Measurements from ENCODE around the gene MAST4.
A peak's percentile ranks its signal among the peaks of the same experiment; 100 is the strongest.

MAST4 gene

DNA sequence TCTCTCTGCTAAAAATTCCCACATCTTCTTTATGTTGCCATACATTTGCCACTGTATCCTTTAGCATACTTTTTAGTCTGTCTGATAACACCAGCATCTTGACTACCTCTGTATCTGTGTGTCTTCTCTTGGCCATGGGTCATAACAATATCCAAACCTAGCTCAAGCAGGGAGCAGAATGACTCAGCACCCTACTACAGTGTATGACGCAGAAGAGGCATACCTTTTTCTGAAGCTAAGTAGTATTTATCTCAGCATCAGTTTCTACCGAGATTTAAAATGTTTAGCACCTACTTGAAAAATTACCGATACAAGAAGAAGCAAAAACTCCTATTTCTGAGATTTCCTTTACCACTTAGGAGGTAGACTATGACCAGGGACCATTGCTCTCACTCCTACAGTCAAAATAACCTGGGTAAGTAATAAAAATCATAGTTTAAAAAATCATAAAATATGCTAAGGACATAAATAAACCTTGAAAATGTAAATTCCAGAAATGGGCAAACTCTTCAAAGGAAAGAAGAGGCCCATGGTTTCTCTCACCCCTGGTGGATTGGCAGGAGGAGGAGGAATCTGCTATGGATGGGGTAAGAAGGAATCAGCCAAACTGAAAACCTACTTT lies 286.5 kb downstream of the MAST4 start:
- DNase-seq: no peak

DNA sequence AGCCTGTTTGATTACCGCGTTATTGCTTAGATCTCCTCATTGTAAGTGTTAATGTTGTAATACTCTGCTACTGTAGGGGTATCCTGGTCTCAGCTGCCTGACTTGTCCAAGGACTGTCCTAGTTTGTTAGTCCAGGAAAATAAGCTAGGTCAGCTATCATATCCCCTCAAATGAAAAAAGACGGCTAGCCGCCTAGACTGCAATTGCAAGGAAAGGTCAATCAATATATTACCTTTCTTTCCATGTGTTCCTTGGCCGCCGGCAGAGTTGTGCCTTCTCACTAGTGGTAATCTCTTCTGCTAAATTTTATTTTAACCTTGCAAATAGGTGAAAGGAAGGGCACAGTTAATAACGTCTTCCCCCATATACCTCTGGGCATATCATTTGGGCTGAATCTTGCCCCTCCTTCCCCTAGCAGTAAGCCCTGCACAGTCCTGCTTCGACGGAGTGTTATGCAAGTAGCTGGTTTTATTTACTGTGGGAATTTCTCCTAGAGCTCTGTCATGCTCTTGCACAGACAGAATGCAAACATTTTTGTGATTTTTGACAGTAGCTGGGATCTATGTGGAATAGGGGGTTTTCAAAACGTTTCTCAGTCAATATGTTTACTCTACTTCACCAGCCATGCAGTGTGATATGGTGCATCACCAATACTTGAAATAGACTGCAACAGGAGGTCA lies 288.5 kb downstream of the MAST4 start:
- DNase-seq: no peak

DNA sequence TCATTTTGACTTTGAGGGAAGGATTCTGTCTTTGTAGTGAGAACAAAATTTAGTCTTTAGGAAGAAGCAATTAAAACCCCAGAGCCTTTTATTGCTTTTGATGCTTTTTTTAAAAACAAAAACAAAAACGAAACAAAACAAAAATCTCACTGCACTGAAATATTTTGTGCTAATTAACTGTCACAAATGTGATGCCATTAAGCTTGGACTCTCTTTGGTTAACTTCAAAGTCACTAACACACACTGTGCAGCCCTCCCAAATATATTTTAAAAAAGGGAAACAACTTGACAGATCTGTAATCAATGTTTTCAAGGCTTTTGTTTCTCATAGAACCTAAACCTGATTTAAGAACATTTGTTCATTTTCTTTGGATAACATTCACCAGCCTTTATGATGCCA lies 290.7 kb downstream of the MAST4 start:
- no peak for DNase-seq

DNA sequence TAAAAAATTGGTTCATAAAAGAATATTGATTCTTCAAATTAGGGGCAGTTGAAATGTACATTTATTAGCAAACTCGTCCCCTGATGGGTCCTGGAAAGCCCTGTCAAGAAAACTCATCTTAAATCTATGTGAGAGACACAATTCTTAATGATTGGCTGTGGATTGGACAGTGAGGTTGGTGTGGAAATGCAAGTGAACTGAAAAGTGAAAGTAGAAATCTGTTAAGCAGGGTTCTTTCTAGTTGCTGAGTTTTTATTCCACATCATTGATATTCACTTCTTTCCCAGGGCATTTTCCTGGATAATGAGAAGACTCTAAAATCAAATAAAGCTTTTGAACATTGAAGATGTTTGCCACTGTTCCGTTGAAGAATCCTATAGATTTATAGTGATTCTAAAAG lies 292.4 kb downstream of the MAST4 start:
- no peak for DNase-seq

DNA sequence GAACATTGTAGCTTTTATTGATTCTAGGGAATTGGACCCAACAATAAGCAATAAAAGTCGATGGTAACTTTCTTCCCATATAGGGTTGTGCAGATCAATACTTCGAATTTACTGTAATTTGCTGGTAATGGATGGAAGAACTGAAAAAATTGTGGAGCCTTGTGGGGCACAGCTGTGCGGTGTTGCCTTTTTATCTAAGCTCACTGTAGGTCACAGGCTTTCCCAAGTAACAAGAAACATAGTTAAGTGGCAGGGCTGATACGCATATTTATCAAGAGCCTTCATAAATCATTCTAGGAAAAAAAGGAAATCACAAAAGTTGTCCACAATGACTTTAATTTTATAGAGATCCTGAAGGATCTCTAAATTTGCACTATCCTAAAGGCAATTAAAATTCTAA lies 292.9 kb downstream of the MAST4 start:
- DNase-seq: no peak

DNA sequence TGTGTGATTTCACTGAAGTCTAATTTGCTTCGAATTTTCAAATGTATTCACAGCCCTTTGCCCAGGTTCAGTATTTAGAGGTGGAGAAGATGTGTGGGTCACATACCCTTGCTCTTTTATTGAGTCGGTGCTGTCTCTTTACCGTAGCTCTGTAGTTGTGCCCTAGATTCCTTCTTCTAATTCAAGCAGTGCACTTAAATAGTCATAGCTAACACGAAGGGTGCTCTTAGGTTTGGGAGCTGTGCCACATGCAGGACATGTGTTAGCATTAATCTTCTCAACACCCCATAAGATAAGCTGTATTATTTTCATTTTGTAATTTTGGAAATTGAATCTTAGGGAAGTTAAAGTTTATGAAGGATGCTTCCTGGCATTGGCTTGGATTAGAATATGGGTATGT lies 293.3 kb downstream of the MAST4 start:
- no peak for DNase-seq

DNA sequence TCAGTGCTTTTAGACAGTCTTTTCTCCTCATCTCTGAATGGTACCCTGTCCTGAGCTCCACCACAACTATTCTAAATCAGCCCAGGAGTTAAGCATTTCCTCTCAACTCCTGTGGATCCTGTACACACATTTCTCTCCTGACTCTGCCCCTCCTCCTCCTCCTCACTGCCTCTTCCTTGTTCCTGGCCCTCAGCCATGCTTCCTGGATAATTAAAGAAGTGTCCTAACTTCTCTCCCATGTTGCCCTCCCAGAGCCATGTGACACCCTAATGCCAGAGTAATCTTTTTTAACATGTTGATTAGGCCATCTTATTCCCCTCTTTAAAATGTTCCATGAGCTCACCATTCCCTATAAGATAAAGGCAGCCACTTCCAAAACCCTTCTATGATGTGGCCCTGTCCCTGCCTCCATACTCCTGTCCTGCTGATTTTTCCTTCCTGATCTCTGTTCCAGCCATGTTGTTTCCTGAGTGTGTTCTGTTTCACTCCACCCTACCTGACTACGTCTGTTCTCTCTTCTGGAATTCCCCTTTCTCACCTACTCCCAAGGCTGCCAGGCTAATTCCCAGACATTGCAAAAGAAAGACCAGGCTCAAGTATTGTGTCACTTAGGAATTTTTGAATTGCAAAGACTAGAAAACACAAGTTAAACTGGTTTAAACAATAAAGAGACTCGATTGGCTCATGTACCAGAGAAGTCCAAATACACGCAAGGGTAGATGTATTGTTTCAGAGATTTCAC lies 295.2 kb downstream of the MAST4 start:
- no peak for DNase-seq

DNA sequence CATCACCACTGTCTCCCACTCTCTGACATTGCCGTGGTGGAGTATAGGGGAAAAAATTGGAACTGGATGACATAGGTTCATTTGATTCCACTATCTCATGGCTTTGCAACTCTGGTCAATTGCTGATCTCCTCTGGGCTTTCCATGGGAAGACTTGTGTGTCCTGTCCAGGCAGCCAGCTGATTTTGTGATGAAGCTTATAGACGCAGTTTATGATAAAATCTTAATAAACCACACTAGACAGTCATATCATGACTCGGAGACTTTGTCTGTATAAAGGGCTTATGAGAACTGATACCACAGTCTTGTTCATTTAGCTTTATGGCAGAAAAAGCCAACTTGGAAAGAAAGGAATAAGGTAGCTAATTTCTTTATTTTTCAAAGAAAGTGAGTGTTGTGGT lies 296.5 kb downstream of the MAST4 start:
- no peak for DNase-seq

DNA sequence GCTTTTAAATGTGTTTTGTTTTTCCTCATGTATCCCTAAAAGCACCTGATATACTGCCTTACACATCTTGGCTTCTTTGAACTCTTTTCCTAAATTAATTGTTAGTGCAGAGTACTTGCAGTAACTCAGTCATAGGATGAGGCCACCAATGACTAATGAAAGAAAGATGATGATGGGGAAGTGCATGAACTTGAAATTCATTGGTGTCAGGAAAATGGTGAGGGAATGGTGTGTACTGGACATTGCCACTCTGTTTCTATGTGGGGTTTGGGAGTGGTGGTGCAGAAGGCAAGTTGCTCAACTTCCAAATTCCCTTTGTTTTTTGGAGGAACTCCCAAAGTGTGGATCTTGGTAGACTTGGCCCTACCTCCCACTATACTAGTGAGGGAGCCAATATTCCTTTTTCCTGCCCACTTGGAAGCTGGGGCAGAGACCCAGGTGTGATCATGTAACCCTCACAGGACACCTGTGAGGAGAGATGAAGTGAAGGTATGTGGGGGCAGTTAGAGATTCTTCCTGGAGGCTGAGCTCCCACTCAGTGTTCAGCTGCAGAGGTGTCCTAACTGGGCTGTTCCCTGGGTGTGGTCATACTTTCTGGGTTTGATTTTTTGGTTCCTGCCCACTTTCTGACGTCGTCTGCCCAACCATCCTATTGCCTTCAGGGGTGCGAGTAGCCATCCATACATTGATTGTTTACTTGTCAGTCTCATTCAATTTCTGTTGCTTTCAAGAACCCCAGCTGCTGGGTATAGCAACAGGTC lies 298.5 kb downstream of the MAST4 start:
- no peak for DNase-seq

DNA sequence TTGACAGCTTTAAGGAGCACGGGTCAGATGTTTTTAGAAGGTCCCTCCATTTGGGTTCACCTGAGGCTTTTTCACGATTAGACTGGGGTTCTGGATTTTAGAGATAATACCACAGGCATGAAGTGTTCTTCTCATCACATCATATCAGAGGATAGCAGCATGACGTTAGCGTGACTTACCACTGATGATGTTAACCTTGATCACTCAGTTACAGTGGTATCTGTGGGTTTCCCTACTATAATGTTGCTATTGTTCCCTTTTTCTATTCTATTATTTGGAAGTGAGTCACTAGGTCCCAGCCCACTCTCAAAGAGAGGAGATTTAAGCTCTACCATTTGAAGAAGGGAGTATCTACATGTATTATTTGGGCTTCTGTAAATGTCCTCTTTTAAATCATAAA lies 300.0 kb downstream of the MAST4 start:
- no peak for DNase-seq

DNA sequence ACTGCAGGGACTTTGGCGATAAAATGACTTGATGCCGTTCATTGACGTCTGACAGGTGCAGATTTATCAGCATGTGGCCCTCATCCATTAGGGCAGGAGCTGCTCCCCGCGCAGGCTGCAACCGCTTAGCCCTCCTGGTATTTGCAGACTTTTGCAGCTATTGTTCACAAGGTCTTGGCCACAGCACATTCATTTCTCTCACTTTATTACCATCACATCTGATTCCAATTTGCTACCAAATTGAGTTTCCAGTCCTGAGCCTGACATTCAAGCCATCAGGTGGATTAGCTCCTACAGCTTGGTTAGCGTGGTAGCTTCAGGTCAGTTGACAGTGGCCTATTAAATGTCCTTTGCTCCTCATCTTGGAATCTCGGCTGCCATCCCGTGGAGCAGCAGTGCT lies 301.2 kb downstream of the MAST4 start:
- no peak for DNase-seq

DNA sequence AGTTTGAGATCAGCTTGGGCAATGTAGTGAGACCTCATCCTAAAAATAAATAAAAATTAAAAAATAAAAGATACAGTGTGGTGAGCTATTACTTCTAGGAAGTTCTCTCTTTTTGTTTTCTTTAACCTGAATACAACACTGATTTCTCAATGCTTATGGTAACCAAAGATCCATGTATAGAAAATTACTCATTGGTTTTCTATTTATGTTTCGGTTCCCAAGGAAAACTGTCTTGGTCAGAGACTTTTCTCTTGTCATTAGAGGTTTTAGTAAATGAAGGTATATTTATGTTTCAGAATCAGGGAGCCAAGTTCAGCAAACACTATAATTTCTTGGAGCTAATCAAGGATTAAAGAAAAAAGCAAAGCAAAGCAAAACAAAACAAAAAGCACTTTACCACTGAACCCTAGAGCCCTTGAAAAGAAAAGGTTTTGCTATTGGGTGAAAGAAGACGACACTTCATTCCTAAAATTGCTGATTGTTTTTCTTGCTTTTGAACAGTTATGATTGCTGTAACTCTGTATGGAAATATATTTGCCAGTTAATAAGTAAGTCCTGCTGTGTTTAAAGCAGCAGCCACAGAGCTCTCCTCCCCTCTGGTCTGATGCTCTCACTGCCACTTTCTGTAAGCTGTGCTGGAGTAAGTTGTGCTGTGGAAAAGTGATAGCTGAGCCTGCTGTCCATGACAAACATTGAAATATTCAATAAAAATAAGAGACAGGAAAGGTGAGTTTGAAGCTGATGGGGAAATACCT lies 302.2 kb downstream of the MAST4 start:
- DNase-seq: no peak

DNA sequence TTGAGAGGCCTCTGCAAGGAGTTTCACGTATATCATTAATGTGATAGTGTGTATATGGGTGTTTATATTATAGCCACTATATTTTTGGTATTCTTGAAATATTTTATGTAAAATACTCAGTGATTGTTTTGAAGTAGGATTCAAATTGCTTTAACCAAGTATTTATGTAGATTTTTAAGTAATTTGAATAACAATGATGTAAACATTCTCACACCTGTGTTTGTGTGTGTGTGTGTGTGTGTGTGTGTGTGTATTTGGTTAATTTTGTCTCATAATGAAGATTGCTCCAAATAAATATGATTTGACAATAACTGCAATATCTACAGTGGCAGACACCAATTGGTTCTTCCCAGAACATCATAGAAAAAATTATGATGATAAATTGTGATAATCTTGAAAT lies 307.0 kb downstream of the MAST4 start:
- no peak for DNase-seq

DNA sequence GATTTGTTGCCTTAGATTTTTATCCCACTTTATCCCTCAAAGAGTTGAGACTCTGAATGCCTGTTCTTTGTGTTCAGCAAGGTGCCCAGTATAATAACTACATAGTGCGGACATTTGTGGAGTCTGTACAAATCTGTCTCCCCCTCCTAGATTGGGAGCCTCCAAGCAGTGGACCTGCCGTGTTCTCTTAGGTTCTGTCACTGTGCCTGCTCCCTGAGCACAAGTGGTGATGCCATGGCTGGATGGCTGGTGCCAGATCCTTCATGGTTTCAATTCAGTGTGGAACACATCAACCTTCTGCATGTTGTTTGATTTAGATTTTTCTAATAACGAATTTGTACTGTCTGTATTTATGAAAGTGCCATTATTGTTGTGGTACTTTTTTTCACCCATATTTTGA lies 307.5 kb downstream of the MAST4 start:
- DNase-seq: no peak

DNA sequence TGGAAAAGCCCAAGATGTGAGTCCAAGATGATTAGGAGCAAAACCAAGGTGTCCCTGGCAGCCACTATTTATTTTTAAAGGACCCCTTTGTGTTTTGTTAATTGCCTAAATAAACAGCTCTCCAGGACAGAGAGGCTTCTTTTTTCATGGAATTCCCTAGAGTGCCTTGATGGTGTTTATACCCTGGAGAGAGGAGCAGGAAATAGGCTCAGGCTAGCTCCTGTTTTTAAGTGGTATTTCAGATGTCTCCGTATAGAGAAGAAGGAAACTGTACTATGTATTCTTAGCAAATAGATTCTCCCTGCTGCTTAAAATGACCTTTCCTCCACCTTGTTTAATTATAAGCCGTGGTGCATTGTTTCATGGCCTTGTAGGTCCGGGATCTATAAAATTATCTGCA lies 308.0 kb downstream of the MAST4 start:
- peak in 1 of 2 experiments; percentile 1 for DNase-seq

DNA sequence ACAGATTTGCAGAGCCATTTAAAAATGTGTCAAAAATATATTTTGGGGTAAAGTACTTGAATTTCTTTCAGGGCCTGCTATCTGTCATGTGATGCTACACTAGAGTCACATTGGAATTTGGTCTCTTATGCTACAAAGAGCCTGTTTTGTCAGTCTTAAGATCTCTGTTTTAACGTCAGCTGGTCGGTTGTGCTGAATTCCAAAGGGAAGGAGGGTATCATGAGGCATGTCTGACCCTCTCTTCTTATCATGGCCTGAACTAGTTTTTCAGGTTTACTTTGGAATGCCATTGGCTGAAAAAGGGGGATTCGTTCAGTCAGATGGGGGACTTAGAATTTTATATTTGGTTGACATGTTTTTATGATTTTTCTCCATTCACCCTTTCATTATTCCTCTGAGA lies 309.8 kb downstream of the MAST4 start:
- no peak for DNase-seq

DNA sequence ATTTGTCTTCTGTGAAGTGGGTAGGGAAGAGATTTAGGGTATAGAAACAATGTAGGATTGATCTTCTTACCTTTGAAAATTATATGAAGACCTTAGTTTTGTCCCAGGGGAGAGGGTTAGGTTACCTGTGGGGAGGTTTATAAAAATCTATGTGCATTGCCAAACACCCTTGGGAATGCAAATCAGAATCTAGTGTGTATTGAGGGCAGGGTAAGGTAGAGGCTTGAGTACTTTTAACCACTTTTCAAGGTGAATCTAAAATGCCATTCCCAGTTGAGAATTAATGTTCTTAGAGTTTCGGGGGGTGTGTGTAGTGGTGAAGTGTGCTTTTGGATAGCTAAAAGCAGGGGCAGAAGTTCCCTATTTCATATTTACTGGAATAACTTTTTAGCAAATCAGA lies 312.0 kb downstream of the MAST4 start:
- no peak for DNase-seq

DNA sequence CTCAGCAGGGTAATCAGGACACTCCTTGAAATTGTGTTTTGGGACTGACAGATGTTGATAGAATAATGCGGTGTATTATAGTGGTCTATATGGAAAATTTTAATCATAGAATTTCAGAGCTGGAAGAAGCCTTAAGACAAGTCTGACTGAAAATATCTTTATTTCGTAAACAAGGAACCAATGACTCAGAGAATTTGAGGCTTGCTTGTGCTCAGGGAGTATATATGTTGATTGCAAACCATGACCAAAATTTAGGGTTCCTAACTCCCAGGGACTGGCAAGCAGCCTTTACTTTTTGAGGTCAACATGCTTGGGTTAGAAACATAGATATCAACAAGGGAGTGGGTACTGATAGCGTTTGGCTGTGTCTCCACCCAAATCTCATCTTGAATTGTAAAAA lies 313.2 kb downstream of the MAST4 start:
- no peak for DNase-seq

DNA sequence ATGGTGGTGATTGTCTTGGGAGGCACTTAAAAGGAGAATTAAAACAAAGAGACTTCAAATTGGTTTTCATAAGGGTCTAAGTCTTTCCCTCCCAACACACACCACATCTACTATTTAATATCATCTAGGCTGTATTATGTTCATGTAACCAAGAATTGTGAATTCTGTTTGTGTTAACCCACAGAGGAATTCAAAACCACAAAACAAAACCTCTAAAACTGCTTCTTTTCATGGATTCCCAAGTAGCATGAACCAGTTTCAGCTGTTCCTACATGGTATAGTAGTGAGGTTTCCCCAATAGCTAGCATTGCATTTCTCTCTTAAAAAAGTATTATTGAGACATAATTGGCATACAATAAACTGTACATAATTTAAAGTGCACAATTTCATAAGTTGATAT lies 316.6 kb downstream of the MAST4 start:
- no peak for DNase-seq

DNA sequence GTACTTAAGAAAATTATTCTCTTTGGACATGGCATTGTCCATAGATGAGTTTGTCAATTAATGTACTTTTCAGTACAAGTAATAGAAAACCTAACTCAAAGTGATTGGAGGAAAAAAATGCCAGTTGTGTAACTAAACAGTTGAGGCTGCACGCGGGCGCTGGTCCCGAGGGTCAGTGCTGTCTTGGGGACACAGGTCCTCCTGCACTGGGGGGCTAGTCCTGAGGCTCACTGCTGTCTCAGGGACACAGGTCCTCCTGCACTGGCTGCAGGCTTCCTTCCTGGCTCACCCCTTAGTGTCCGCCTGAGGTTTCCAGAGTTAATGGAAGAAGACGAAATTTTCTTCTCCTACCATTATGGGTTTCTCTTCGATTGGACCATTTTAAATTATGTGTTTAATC lies 319.3 kb downstream of the MAST4 start:
- no peak for DNase-seq

DNA sequence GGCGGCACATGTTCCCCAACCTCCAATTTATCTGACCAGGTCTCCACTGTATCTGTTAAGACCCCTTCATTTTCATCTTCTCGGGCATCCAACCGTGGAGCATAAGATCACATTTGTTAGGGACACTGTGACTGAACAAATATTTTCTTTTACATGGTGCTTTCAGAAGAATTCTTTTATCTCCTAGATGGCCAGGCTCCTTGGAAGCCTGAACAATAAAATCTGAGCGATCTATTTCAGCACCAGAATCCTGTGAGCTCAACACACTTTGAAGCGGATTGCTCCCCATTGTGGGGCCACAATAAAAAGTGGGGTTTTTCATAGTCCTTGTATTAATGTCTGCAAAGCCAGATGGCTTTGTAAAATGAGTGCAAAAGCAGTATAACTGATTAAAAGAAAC lies 326.7 kb downstream of the MAST4 start:
- DNase-seq: no peak

DNA sequence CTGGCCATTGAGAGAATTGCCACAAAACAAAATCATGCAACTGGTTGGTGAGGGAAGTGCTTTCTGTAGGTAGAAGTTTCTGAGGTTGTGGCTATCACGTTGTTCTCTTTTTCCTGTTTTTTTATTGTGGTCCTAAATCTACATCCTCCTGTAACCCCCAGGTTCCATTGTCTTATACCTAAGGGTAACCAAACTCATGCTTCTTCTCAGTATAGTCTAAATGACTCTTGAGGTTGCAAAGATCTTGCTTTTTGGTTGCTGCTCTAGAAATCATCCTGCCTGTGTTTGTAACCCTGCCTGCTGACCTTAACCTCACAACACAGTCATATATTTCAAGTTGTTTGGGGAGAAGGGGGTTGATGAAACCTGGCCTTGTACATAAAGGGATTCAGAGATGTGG lies 327.3 kb downstream of the MAST4 start:
- DNase-seq: no peak

DNA sequence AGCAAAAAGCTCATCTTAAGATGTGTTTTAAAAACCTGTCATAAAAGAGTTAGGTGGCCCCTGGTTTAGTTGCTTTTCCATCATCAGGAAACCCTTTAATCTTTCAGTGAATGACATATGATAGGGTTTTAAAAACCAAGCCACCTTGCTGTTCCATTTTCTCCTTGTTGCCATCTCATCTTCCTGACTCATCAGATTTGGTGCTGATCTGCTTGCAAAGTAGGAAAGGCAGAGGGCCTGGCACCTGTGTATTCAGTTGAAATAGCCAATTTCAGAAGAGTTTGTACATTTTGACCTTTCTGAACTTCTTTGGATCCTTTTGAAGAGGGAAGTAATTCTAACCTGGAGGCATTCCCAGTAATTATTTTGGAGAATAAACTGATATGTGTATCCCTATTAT lies 327.7 kb downstream of the MAST4 start:
- no peak for DNase-seq
